Stomach (tissue), 9 donors: ENCODE measurements around the gene POFUT2. TPM values are rescaled to one million over a fixed set of nuclear protein-coding genes. Genes with fewer than 3 reads are reported as not detected.

Source experiments
- DNase-seq, 2 donors: peaks; one replicate each; pipeline versions ENCODE4 v3.0.0 to v3.0.0-alpha.2; 2013 to 2019
- H3K27ac ChIP-seq, 5 donors: fragments of 200-600 bp in 4 of 5; sonication (generic) in 4 of 5; one replicate each; pipeline ENCODE4 v1.5.1; 2013 to 2019; ENCODE audit warnings: mild to moderate bottlenecking in 1 of 5, moderate library complexity in 1 of 5
- H3K27me3 ChIP-seq, 3 donors: fragments of 200-600 bp; sonication (generic); one replicate each; pipeline ENCODE4 v1.5.1; 2017 to 2019; ENCODE audit warnings: mixed run types in 1 of 3
- H3K36me3 ChIP-seq, 4 donors: fragments of 200-600 bp; sonication (generic); 1 replicate in 3 of 4; 2 replicates in 1 of 4; pipeline ENCODE4 v1.5.1; 2016 to 2019
- H3K4me1 ChIP-seq, 4 donors: fragments of 200-600 bp; sonication (generic); one replicate each; pipeline ENCODE4 v1.5.1; 2016 to 2019
- H3K4me3 ChIP-seq, 4 donors: fragments of 200-600 bp; sonication (generic) in 3 of 4; one replicate each; pipeline ENCODE4 v1.5.1; 2016 to 2019; ENCODE audit warnings: mild to moderate bottlenecking in 1 of 4
- H3K9me3 ChIP-seq, 4 donors: fragments of 200-600 bp; sonication (generic); one replicate each; pipeline ENCODE4 v1.5.1; 2016 to 2019
- EP300 ChIP-seq: sonication (generic); formaldehyde crosslinking; IDR thresholded peaks from one replicate; pipeline ENCODE4 v1.6.1; 2017; ENCODE audit warnings: antibody characterized with exemption
- POLR2A ChIP-seq, 4 donors: fragments of 450-650 bp; IDR thresholded peaks; one replicate each; pipeline ENCODE4 v1.6.1; 2016; ENCODE audit warnings: antibody characterized with exemption in 4 of 4, control low read depth in 2 of 4, mild to moderate bottlenecking in 1 of 4, moderate library complexity in 1 of 4
- POLR2AphosphoS5 ChIP-seq, 3 donors: sonication (generic); formaldehyde crosslinking; IDR thresholded peaks; one replicate each; pipeline ENCODE4 v1.6.1; 2016; ENCODE audit warnings: antibody characterized with exemption in 3 of 3
- WGBS, 5 donors: extraction: QIAGEN DNeasy Blood & Tissue Kit in 3 of 5; methylation state at CpG; one replicate each; pipeline versions ENCODE4 v1.1.5 to v1.1.7; 2013 to 2018; 5-methylcytosine and 5-hydroxymethylcytosine counted together
- intact Hi-C: fragments of 100-400 bp; cut with DNase I; formaldehyde crosslinking; loops from one replicate; pipeline ENCODE4 v1.15.1; 2023; ENCODE audit warnings: low total_unique reads
- polyA plus RNA-seq, 3 donors: library from polyadenylated mRNA; stranded (reverse); fragments of 200-250 nt; gene quantifications; one replicate each; pipeline ENCODE4 v1.2.3, GENCODE V29; 2013
- total RNA-seq, 5 donors: library from RNA; depleted of rRNA; stranded (reverse); fragments of >200 nt; gene quantifications; one replicate each; pipeline versions ENCODE4 v1.1.0 to v1.2.3, GENCODE V29; 2014 to 2016
- TF ChIP-seq, protein P1 (sequence below), 7 experiments: fragments of 450-650 bp in 4 of 7; fragments of 200-600 bp in 3 of 7; sonication (generic) in 3 of 7; IDR thresholded peaks; one replicate each; pipeline ENCODE4 v1.5.1; 2016 to 2019; ENCODE audit warnings: antibody characterized with exemption in 7 of 7, control low read depth in 2 of 7, mild to moderate bottlenecking in 1 of 7
- donor health status: healthy with polysubstance abuse.
- donor health status: Bipolar disorder and iron deficiency.
- donor health status: healthy.

POFUT2 gene
- total and polyA plus RNA-seq, 8 donors = 7.4 to 34.2 (median 22.4) TPM

DNA sequence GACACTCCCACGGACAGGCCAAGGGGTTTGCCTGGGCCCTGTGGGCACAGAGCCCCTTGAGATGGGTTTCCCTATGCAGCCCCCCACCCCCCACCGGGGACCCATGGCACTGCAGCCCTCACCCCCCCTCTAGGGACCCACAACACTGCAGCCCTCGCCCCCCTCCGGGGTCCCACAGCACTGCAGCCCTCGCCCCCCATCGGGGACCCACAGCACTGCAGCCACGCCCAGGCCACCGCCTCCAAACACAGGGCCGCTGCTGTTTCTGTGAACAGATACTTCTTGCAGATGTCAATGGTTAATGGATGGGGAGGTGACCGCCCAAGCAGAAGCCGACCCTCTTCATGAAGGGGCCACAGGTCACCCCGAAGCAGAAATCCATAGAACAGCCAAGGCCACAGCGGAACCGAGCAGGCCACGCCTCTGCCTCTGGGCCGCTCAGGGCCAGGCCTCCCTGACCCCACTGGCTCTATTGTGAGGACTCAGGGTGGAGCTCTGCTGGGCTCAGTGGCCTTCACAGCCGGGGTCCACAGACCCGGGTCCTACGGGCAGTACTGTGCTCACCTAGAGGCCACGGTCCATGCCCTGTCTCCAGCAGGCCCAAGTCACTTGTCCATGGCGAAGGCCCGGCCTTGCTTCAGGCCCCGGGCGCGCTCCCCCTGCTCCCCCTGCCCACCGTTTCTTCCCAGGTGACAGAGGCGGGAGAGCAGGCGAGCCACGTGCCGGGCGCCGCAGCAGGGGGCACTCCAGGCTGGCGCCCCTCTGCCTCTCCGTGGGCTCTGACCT lies 4.1 kb upstream of the POFUT2 start:
- TF ChIP-seq, protein P1, sequence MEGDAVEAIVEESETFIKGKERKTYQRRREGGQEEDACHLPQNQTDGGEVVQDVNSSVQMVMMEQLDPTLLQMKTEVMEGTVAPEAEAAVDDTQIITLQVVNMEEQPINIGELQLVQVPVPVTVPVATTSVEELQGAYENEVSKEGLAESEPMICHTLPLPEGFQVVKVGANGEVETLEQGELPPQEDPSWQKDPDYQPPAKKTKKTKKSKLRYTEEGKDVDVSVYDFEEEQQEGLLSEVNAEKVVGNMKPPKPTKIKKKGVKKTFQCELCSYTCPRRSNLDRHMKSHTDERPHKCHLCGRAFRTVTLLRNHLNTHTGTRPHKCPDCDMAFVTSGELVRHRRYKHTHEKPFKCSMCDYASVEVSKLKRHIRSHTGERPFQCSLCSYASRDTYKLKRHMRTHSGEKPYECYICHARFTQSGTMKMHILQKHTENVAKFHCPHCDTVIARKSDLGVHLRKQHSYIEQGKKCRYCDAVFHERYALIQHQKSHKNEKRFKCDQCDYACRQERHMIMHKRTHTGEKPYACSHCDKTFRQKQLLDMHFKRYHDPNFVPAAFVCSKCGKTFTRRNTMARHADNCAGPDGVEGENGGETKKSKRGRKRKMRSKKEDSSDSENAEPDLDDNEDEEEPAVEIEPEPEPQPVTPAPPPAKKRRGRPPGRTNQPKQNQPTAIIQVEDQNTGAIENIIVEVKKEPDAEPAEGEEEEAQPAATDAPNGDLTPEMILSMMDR (IDR thresholded peaks at IDR 0.05) = no peak
- no peak for TF ChIP-seq POLR2A (IDR thresholded peaks at IDR 0.05)
- no peak for TF ChIP-seq EP300
- no peak for TF ChIP-seq POLR2AphosphoS5 (IDR thresholded peaks at IDR 0.05)
- H3K27ac ChIP-seq = peak overlapping the region in 4 of 5 donors; percentile 41 to 93 (median 89)
- peaks cover 0 to 24% (median 12%) of the 10 kb centered on the region in 3 donors for H3K27me3 ChIP-seq
- H3K4me3 ChIP-seq = no peak overlapping the region
- intact Hi-C loops = loop anchor here (5.0 kb wide), 1 partner anchor 150 kb away; no protein-coding TSS in a partner anchor
- 51 to 69% (median 53%) methylated on average over 22 to 34 of the region's 34 CpGs for WGBS, 5 donors
- no peaks in the 10 kb centered on the region for H3K36me3 ChIP-seq
- H3K4me1 ChIP-seq = peaks cover 40 to 58% (median 54%) of the 10 kb centered on the region in 4 donors
- DNase-seq = peak; percentile 25 to 52
- no peaks in the 10 kb centered on the region for H3K9me3 ChIP-seq

DNA sequence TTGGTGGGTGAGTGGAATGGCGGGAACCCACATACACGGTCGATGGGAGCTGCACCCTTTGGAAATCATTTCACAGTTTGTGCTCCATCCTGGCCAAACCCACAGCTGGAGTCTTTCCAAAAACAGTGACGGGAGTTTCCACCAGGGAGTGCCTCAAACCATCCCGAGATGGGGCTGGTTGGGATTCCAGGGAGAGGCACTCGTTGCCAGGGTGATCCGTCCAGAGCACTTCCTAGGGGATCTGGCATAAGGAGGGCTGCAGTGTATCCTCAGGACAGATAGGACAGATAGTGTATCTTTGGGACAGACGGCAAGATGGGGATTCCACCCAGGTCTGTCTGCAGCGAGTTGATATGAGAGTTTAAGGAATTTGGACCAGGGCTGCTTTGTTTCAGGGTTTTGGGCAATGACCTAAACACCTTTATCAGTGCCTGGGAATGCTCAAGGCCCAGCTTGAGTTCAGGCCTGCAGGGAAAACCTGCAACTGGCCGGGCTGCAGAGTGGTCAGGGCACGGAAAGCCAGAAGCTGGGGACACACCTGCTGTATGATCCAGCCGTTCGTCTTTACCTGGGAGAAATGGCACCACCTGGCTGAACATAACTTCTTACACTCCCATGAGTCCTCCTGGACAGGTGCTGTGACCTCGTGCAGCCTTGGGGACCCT lies 3.4 kb upstream of the POFUT2 start:
- Histone ChIP-seq H3K4me1 (peaks cover 45 to 66% (median 60%) of the 10 kb centered on the region in 4 donors), H3K27ac (peak overlapping the region in 2 of 5 donors; percentile 88 to 93), H3K4me3 (no peak overlapping the region), H3K36me3 (peaks cover 0 to under 1% (median 0%) of the 10 kb centered on the region in 4 donors), H3K27me3 (peaks cover 0 to 24% (median 12%) of the 10 kb centered on the region in 3 donors), H3K9me3 (no peaks in the 10 kb centered on the region)
- TF ChIP-seq EP300 (no peak), POLR2AphosphoS5 (IDR thresholded peaks at IDR 0.05) (no peak), POLR2A (IDR thresholded peaks at IDR 0.05) (no peak)
- TF ChIP-seq, protein P1 (IDR thresholded peaks at IDR 0.05) = no peak
- peak; percentile 26 to 56 for DNase-seq
- intact Hi-C loops = loop anchor here (5.0 kb wide), 1 partner anchor 151 kb away; no protein-coding TSS in a partner anchor
- WGBS, 5 donors = 42 to 57% (median 45%) methylated on average over 13 to 14 of the region's 14 CpGs

- 91 to 95% (median 93%) methylated on average over 19 of the region's 19 CpGs for WGBS, 5 donors
- peak overlapping the region in 1 of 5 donors; percentile 93 for H3K27ac ChIP-seq
- peaks cover 9 to 12% (median 12%) of the 10 kb centered on the region in 4 donors for H3K36me3 ChIP-seq
- no peak overlapping the region for H3K4me3 ChIP-seq
- peaks cover 37 to 69% (median 56%) of the 10 kb centered on the region in 4 donors for H3K4me1 ChIP-seq
- intact Hi-C loops = loop anchor here (5.0 kb wide), 1 partner anchor 152 kb away; no protein-coding TSS in a partner anchor
- DNase-seq = peak in 1 of 2 donors; percentile 18
- TF ChIP-seq EP300 (no peak), POLR2A (IDR thresholded peaks at IDR 0.05) (no peak), POLR2AphosphoS5 (IDR thresholded peaks at IDR 0.05) (no peak)
- TF ChIP-seq, protein P1 (IDR thresholded peaks at IDR 0.05) = no peak
- H3K27me3 ChIP-seq = peaks cover 0 to 19% (median 12%) of the 10 kb centered on the region in 3 donors
- no peaks in the 10 kb centered on the region for H3K9me3 ChIP-seq
Measured at GRCh38 chr21:45289655-45290515, 2.2 kb upstream of the POFUT2 start.
